Left lung (tissue), 10 donors: ENCODE data around the gene C20orf141. TPM values are rescaled to one million over a fixed set of nuclear protein-coding genes. Genes with fewer than 3 reads are reported as not detected.

ENCODE experiments used
- ATAC-seq: fragments of 200-7000 bp; cut with Tn5 transposase; one replicate; pipeline ENCODE4 v1.9.1; 2020; ENCODE audit warnings: moderate library complexity
- DNase-seq, 4 donors: peaks; one replicate each; pipeline ENCODE4 v3.0.0-alpha.2; 2013 to 2020
- H3K27ac ChIP-seq, 2 donors: fragments of 200-600 bp; sonication (generic) in 1 of 2; one replicate each; pipeline versions ENCODE4 v1.5.0 to v1.8.0; 2020 to 2021
- H3K27me3 ChIP-seq, 2 donors: fragments of 200-600 bp; sonication (generic) in 1 of 2; one replicate each; pipeline versions ENCODE4 v1.5.0 to v1.8.0; 2020 to 2021
- H3K36me3 ChIP-seq, 2 donors: fragments of 200-600 bp; sonication (generic) in 1 of 2; one replicate each; pipeline versions ENCODE4 v1.5.0 to v1.8.0; 2020 to 2021
- H3K4me1 ChIP-seq, 2 donors: fragments of 200-600 bp; one replicate each; pipeline ENCODE4 v1.8.0; 2021
- H3K4me3 ChIP-seq, 2 donors: fragments of 200-600 bp; sonication (generic) in 1 of 2; one replicate each; pipeline versions ENCODE4 v1.5.0 to v1.8.0; 2020 to 2021; ENCODE audit warnings: mild to moderate bottlenecking in 1 of 2
- H3K9me3 ChIP-seq, 2 donors: fragments of 200-600 bp; sonication (generic) in 1 of 2; one replicate each; pipeline versions ENCODE4 v1.5.0 to v1.8.0; 2020 to 2021
- CTCF ChIP-seq, 2 donors: fragments of 200-600 bp; sonication (generic) in 1 of 2; IDR thresholded peaks; one replicate each; pipeline versions ENCODE4 v1.5.0 to v1.8.0; 2021; ENCODE audit warnings: antibody characterized with exemption in 2 of 2
- intact Hi-C, 2 donors: fragments of 100-400 bp; cut with DNase I; formaldehyde crosslinking; loops; one replicate each; pipeline versions ENCODE4 v1.11.2 to v1.14.2; 2022
- polyA plus RNA-seq, 6 donors: library from polyadenylated mRNA; unstranded; fragments of 120-200 nt; gene quantifications; one replicate each; pipeline ENCODE4 v1.2.1, GENCODE V29; 2013; ENCODE audit not compliant: insufficient read length in 6 of 6
- total RNA-seq, 2 donors: library from RNA; stranded (reverse); fragmentation: NEBNext Ultra II Directional; extraction: Animal tissue kit (Norgen Biotek cat#: 25700); gene quantifications; one replicate each; pipeline ENCODE4 v1.2.1, GENCODE V29; 2021
- donor health status: DM: no; HTN: yes; CAD: no.
- donor health status: DM: no; HTN: no; CAD: no.

C20orf141 gene
- total and polyA plus RNA-seq, 8 donors: not detected

GRCh38 chr20:2865101-2865500 is 50.3 kb downstream of the C20orf141 start:
- no peaks in the 10 kb centered on the region for H3K27me3 ChIP-seq
- intact Hi-C loops: no loop called here
- H3K36me3 ChIP-seq: peaks cover 0 to 72% of the 10 kb centered on the region in 2 donors
- DNase-seq (no peak), ATAC-seq (no peak)
- no peak for TF ChIP-seq CTCF (IDR thresholded peaks at IDR 0.05)
- H3K4me1 ChIP-seq: peaks cover 0 to 2% of the 10 kb centered on the region in 2 donors
- no peak overlapping the region for H3K4me3 ChIP-seq
- no peak overlapping the region for H3K27ac ChIP-seq
- H3K9me3 ChIP-seq: no peaks in the 10 kb centered on the region

Other genes with a start within 250 kb of the C20orf141 start
- 100 to 1,000 TPM in 1 of 2 donors, 10 to 100 TPM in 1; 81.0 to 182 TPM for gene NOP56, start 162.4 kb upstream of the C20orf141 start, total RNA-seq
- gene NOP56, start 162.4 kb upstream of the C20orf141 start, polyA plus RNA-seq: 100 to 1,000 TPM; 195 to 241 (median 207) TPM
- gene IDH3B, start 150.8 kb upstream of the C20orf141 start, total RNA-seq: 10 to 100 TPM; 51.7 to 64.8 TPM
- 100 to 1,000 TPM; 109 to 129 (median 114) TPM for gene IDH3B, start 150.8 kb upstream of the C20orf141 start, polyA plus RNA-seq
- gene EBF4, start 122.2 kb upstream of the C20orf141 start, total RNA-seq: 10 to 100 TPM in 1 of 2 donors, 1 to 10 TPM in 1; 10.0 to 11.9 TPM
- 10 to 100 TPM; 37.4 to 55.9 (median 44.2) TPM for gene EBF4, start 122.2 kb upstream of the C20orf141 start, polyA plus RNA-seq
- 10 to 100 TPM in 1 of 2 donors, 1 to 10 TPM in 1; 8.1 to 25.8 TPM for gene CPXM1, start 14.4 kb upstream of the C20orf141 start, total RNA-seq
- gene CPXM1, start 14.4 kb upstream of the C20orf141 start, polyA plus RNA-seq: 10 to 100 TPM; 68.1 to 93.7 (median 79.6) TPM
- gene TMEM239, start 1.4 kb downstream of the C20orf141 start, total RNA-seq: not detected
- under 1 TPM in 1 of 6 donors, not detected in 5; 0.05 TPM for gene TMEM239, start 1.4 kb downstream of the C20orf141 start, polyA plus RNA-seq
- 10 to 100 TPM; 34.3 to 39.2 TPM for gene PCED1A, start 25.7 kb downstream of the C20orf141 start, total RNA-seq
- gene PCED1A, start 25.7 kb downstream of the C20orf141 start, polyA plus RNA-seq: 10 to 100 TPM; 50.2 to 66.7 (median 61.1) TPM
- gene VPS16, start 25.8 kb downstream of the C20orf141 start, total RNA-seq: 10 to 100 TPM; 38.6 to 42.7 TPM
- gene VPS16, start 25.8 kb downstream of the C20orf141 start, polyA plus RNA-seq: 10 to 100 TPM; 31.9 to 42.0 (median 34.8) TPM
- 10 to 100 TPM; 51.0 to 54.0 TPM for gene PTPRA, start 58.5 kb downstream of the C20orf141 start, total RNA-seq
- gene PTPRA, start 58.5 kb downstream of the C20orf141 start, polyA plus RNA-seq: 10 to 100 TPM; 76.9 to 88.1 (median 80.1) TPM
- under 1 TPM in 1 of 2 donors, not detected in 1; 0.63 TPM for gene GNRH2, start 228.6 kb downstream of the C20orf141 start, total RNA-seq
- 1 to 10 TPM in 1 of 6 donors, under 1 TPM in 4, not detected in 1; 0.52 to 1.4 (median 0.66) TPM for gene GNRH2, start 228.6 kb downstream of the C20orf141 start, polyA plus RNA-seq
- 10 to 100 TPM; 37.4 to 40.4 TPM for gene MRPS26, start 231.1 kb downstream of the C20orf141 start, total RNA-seq
- 10 to 100 TPM; 36.0 to 57.0 (median 47.6) TPM for gene MRPS26, start 231.1 kb downstream of the C20orf141 start, polyA plus RNA-seq